ENCODE measurements around the gene ABCA8. TPM values are rescaled to one million over a fixed set of nuclear protein-coding genes. Genes with fewer than 3 reads are reported as not detected.

ABCA8 gene
- total and polyA plus RNA-seq, 10 of the 15 experiments (the other 5 are each of a cell fraction or from before 2014, with no cell fraction given): 0.05 to 0.15 TPM; not detected in 8

DNA sequence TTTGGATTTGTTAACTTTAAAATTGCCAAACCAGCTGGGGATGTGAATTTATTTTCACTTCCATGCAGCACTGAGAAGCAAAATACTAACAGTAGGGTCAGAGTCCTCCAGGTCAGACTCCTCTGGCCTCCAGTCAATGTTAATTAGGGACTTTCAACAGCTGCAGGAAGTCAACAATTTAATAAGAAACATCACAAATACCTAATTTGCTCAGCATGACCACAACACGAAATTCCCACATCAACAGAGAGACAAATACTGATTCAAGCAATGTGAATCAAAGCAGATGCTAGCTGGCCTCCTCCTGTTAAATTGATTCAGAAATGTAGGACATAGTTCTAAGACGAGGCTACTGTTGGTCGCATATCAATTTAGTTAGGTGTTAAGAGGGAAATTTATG is 111.7 kb downstream of the ABCA8 start:
- H3K9me3 ChIP-seq (replicated peaks; ENCODE audit: control insufficient read depth, insufficient read depth, low read length): no peaks in the 10 kb centered on the region
- no TSS peak for BruUV-seq (replicated peaks)
- CTCF ChIA-PET: interaction anchor here (0.8 to 2.1 kb wide), 6 partner anchors 25 to 68 kb away, joined by 3 to 8 read pairs (median 4); no protein-coding TSS in a partner anchor
- POLR2A ChIA-PET: no interaction called here
- FAIRE-seq: no peak
- H3K36me3 ChIP-seq (ENCODE audit: control insufficient read depth in 2 of 2, insufficient read depth in 2 of 2, low read length in 1 of 2): no peaks in the 10 kb centered on the region
- 18% methylated on average over 3 of the region's 3 CpGs for WGBS (ENCODE audit: insufficient coverage, insufficient replicate concordance, low lambda C conversion rate, missing lambda C conversion rate)
- no peaks in the 10 kb centered on the region for H3K4me1 ChIP-seq (ENCODE audit: control insufficient read depth, insufficient read depth, low read length)
- ATAC-seq: peak; percentile 83
- H2AFZ ChIP-seq (ENCODE audit: control insufficient read depth, low read depth, low read length): no peak overlapping the region
- no peaks in the 10 kb centered on the region for H3K79me2 ChIP-seq (ENCODE audit: control insufficient read depth, insufficient read depth, low read length)
- peak; percentile 21 for DNase-seq (ENCODE audit: low read depth, low spot score)
- intact Hi-C loops (cut with micrococcal nuclease; ENCODE audit: unreplicated experiment) (no loop called here), in situ Hi-C loops (cut with MboI) (no loop called here)
- no peaks in the 10 kb centered on the region for H3K27me3 ChIP-seq (replicated peaks in 1 of 2; ENCODE audit: control insufficient read depth in 2 of 2, insufficient read depth in 2 of 2, low read length in 1 of 2)
- H3K4me2 ChIP-seq (ENCODE audit: control insufficient read depth, insufficient read depth): no peak overlapping the region
- no peaks in the 10 kb centered on the region for H4K20me1 ChIP-seq (ENCODE audit: control insufficient read depth, insufficient read depth)
- H3K9ac ChIP-seq (ENCODE audit: control insufficient read depth, insufficient read depth, low read length): no peak overlapping the region
- no peak overlapping the region for H3K4me3 ChIP-seq
- SMC1A ChIA-PET (ENCODE audit: uncharacterized antibody, unreplicated experiment): interaction anchor here (0.7 to 1.8 kb wide), 7 partner anchors 19 to 71 kb away, joined by 3 to 5 read pairs (median 3); no protein-coding TSS in a partner anchor
- RAD21 ChIA-PET (ENCODE audit: unreplicated experiment): interaction anchor here (0.8 to 1.6 kb wide), 3 partner anchors 18 to 273 kb away, joined by 5 to 6 read pairs (median 5); no protein-coding TSS in a partner anchor
- no peak overlapping the region for H3K27ac ChIP-seq (ENCODE audit: control insufficient read depth, insufficient read depth)
- TF ChIP-seq HDAC6 (IDR thresholded peaks at IDR 0.05; ENCODE audit: unreplicated experiment): no peak
- TF ChIP-seq, protein P1, sequence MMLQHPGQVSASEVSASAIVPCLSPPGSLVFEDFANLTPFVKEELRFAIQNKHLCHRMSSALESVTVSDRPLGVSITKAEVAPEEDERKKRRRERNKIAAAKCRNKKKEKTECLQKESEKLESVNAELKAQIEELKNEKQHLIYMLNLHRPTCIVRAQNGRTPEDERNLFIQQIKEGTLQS (IDR thresholded peaks at IDR 0.05; ENCODE audit: borderline replicate concordance, extremely low read depth, low read depth, low read length): no peak
- TF ChIP-seq, protein P2, sequence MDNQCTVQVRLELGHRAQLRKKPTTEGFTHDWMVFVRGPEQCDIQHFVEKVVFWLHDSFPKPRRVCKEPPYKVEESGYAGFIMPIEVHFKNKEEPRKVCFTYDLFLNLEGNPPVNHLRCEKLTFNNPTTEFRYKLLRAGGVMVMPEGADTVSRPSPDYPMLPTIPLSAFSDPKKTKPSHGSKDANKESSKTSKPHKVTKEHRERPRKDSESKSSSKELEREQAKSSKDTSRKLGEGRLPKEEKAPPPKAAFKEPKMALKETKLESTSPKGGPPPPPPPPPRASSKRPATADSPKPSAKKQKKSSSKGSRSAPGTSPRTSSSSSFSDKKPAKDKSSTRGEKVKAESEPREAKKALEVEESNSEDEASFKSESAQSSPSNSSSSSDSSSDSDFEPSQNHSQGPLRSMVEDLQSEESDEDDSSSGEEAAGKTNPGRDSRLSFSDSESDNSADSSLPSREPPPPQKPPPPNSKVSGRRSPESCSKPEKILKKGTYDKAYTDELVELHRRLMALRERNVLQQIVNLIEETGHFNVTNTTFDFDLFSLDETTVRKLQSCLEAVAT (IDR thresholded peaks at IDR 0.05): no peak
- TF ChIP-seq, protein P3, sequence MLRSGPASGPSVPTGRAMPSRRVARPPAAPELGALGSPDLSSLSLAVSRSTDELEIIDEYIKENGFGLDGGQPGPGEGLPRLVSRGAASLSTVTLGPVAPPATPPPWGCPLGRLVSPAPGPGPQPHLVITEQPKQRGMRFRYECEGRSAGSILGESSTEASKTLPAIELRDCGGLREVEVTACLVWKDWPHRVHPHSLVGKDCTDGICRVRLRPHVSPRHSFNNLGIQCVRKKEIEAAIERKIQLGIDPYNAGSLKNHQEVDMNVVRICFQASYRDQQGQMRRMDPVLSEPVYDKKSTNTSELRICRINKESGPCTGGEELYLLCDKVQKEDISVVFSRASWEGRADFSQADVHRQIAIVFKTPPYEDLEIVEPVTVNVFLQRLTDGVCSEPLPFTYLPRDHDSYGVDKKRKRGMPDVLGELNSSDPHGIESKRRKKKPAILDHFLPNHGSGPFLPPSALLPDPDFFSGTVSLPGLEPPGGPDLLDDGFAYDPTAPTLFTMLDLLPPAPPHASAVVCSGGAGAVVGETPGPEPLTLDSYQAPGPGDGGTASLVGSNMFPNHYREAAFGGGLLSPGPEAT (IDR thresholded peaks at IDR 0.05; ENCODE audit: low read depth): peak; percentile 61; the same call in 1 of the 2 replicates
- TF ChIP-seq ZNF274 (IDR thresholded peaks at IDR 0.05; ENCODE audit: insufficient read depth, insufficient read length): no peak
- no peak for TF ChIP-seq SUZ12 (IDR thresholded peaks at IDR 0.05; ENCODE audit: unreplicated experiment)
- TF ChIP-seq, protein P4, sequence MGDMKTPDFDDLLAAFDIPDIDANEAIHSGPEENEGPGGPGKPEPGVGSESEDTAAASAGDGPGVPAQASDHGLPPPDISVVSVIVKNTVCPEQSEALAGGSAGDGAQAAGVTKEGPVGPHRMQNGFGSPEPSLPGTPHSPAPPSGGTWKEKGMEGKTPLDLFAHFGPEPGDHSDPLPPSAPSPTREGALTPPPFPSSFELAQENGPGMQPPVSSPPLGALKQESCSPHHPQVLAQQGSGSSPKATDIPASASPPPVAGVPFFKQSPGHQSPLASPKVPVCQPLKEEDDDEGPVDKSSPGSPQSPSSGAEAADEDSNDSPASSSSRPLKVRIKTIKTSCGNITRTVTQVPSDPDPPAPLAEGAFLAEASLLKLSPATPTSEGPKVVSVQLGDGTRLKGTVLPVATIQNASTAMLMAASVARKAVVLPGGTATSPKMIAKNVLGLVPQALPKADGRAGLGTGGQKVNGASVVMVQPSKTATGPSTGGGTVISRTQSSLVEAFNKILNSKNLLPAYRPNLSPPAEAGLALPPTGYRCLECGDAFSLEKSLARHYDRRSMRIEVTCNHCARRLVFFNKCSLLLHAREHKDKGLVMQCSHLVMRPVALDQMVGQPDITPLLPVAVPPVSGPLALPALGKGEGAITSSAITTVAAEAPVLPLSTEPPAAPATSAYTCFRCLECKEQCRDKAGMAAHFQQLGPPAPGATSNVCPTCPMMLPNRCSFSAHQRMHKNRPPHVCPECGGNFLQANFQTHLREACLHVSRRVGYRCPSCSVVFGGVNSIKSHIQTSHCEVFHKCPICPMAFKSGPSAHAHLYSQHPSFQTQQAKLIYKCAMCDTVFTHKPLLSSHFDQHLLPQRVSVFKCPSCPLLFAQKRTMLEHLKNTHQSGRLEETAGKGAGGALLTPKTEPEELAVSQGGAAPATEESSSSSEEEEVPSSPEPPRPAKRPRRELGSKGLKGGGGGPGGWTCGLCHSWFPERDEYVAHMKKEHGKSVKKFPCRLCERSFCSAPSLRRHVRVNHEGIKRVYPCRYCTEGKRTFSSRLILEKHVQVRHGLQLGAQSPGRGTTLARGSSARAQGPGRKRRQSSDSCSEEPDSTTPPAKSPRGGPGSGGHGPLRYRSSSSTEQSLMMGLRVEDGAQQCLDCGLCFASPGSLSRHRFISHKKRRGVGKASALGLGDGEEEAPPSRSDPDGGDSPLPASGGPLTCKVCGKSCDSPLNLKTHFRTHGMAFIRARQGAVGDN (IDR thresholded peaks at IDR 0.05): peak; percentile 44; the same call in 1 of the 2 replicates
- TF ChIP-seq, protein P5, sequence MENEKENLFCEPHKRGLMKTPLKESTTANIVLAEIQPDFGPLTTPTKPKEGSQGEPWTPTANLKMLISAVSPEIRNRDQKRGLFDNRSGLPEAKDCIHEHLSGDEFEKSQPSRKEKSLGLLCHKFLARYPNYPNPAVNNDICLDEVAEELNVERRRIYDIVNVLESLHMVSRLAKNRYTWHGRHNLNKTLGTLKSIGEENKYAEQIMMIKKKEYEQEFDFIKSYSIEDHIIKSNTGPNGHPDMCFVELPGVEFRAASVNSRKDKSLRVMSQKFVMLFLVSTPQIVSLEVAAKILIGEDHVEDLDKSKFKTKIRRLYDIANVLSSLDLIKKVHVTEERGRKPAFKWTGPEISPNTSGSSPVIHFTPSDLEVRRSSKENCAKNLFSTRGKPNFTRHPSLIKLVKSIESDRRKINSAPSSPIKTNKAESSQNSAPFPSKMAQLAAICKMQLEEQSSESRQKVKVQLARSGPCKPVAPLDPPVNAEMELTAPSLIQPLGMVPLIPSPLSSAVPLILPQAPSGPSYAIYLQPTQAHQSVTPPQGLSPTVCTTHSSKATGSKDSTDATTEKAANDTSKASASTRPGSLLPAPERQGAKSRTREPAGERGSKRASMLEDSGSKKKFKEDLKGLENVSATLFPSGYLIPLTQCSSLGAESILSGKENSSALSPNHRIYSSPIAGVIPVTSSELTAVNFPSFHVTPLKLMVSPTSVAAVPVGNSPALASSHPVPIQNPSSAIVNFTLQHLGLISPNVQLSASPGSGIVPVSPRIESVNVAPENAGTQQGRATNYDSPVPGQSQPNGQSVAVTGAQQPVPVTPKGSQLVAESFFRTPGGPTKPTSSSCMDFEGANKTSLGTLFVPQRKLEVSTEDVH (IDR thresholded peaks at IDR 0.05; ENCODE audit: low read depth, partially characterized antibody): no peak
- no peak for TF ChIP-seq JUND (IDR thresholded peaks at IDR 0.05; ENCODE audit: low read depth, low read length)
- TF ChIP-seq TCF7 (IDR thresholded peaks at IDR 0.05; ENCODE audit: borderline replicate concordance): no peak
- TF ChIP-seq RB1 (IDR thresholded peaks at IDR 0.05; ENCODE audit: borderline replicate concordance): no peak

All from GM12878 (cell line).